ENCODE results near the gene TMEM134.

The TMEM134 gene

DNA sequence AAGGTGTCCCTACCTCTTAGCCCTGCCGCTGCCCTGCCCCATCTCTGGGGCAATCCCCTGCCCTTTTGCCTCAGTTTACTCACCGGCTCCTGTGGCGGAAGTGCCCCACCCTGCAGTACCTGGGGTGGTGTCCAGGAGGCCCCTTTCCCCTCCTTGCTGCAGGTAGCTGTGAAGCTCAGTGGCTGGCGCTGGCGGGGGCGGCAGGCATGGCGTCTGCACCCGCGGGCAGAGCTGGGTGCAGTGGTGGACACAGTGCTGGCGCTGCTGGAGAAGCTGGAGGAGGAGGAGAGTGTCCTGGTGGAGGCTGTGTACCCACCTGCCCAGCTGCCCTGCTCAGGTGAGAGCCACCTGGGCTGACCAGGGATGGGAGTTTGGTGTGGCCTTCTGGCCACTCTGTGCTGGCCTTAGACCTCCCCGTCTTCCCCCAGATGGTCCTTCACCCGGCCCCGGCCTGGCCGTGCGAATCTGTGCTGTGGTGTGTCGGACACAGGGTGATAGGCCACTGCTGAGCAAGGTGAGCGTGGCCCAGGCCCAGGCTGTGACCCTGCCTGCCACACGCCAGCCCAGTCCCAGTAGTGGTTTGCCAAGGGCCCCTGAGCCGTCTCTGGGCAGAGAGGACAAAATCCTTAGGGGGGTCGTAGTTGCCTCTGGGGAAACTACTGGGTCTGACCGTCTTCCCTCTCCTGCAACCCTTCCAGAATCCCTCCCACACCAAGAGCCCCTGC lies 49.6 kb downstream of the TMEM134 start:
- DNase-seq, result no peak

DNA sequence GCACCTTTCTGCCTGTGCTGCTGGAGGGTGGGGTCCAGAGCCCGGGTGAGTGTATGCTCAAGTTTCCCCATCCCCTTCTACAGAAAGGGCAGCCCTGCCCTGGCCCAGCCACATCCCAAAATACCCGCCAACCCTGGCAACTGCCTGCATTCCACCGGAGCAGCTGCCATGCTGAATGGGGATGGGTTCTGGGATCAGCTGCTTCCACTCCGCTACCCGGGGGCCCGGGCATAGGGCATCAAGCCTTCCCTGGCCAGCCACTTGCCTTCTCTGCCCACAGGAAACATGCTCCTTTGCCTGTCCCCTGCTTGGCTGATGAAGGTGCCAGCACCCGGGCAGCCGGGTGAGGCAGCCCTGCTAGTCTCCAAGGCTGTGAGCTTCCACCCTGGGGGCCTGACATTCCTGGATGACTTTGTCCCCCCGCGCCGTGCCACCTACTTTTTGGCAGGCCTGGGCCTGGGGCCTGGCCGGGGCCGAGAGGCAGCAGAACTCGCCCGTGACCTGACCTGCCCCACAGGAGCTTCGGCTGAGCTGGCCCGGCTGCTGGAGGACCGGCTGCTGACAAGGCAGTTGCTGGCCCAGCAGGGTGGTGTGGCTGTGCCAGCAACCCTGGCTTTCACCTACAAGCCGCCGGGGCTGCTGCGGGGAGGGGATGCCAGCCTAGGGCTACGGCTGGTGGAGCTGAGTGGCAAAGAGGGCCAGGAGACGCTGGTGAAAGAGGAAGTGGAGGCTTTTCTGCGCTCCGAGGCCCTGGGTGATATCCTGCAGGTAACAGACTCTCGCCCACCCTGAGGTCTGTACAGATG lies 50.4 kb downstream of the TMEM134 start:
- no peak for DNase-seq

DNA sequence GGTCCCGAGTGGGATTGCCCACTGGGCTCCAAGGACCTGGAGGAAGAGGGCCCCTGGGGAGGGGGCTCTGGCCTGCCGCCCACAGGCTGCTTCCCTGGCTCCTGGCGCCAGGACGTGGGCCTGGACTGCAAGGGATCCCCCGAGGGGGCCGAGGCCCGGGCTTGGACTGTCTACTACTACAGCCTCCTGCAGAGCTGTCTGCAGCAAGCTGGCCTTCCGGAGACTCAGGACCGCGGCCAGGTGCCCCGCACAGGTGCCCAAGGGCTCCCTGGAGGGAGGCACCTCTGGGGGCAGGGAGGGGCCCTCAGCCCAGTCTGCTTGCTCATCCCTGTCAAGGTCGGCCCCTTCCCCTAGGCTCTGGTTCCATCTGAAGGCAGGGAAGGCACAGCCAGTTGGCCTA lies 51.6 kb downstream of the TMEM134 start:
- no peak for DNase-seq

DNA sequence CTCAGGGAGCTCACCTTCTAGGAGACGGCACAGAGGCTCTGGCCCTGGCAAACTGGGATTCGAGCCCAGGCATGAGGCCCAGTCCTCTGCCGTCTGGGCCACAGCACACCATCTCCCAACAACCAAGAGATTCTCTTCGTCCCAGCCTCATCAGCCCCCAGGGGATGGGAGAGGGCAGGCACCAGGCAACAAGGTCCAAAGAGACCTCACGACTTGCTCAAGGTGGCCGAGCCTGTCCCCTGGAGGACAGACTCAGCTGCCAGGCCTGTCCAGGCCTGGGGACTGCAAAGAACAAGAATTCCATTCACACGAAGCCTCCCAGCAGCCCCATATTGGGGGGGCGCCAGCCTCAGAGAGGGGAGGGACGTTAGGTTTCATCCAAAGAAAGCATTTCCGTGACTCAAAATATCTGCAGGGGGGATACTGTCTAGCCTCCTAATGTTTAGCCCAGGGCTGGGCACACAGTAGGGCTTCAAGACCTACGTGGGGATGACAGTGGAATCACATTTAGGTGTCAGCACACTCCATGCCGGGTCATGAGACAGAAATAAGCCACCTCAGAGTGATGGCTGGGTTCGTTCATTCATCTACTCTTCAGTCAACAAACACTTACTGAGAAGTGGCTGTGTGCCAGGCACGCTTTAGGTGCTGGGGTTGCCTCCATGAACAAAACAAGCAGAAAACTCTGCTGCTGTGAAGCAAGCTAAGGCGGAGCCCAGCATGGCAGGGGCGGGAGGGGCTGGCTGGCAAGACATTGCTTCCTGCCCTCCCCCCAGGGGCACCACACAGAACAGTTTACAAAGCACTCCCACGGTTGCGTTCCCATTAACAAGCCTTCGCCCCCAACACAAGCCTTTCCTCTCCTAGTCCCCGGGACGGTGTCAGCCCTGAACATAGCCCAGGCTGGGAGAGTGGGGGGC lies 52.4 kb downstream of the TMEM134 start:
- peak; percentile 91 for DNase-seq

DNA sequence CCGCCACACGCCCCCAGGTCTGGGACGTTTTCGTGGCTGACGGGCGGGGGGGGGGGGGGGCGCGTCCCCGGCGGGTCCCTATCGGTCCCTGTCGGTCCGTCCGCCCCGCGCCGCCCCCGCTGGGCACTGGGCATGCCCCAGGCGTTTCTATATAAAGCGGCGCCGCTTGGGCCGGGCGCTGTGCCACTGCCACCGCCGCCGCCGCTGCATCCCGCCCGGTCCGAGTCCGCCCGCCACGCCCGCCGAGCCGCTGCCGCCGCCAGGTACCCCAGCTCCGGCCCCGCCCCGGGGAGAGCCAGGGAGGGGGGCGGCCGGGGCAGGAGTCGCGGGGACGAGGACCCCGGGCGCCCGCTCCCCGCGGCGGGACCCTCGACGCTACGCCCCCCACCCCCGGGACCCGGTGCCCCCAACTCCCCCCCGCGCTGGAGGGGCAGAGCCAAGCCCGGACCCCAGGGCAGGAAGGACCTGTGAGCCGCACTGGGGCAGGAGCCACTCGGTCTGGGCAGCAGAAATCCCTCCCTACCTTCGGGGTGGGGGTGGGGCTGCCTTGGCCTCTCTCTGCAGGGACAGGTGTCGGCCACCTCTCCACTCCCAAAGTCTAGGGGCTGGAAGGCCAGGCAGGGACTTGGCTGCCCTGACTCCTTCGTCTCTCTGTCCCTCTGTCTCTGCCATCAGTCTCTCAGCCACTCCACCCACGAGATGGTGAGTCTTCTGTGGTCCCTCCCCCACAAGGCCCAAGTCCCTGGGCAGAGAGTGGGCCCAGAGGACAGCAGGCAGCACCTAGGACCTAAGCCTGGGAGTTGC lies 53.3 kb downstream of the TMEM134 start, which contains the start of gene CARNS1:
CARNS1 (plus strand) TSS at position 178 of the 804 bp plus-strand sequence; CDS start at position 700, 522 bp downstream.
- no peak for DNase-seq

DNA sequence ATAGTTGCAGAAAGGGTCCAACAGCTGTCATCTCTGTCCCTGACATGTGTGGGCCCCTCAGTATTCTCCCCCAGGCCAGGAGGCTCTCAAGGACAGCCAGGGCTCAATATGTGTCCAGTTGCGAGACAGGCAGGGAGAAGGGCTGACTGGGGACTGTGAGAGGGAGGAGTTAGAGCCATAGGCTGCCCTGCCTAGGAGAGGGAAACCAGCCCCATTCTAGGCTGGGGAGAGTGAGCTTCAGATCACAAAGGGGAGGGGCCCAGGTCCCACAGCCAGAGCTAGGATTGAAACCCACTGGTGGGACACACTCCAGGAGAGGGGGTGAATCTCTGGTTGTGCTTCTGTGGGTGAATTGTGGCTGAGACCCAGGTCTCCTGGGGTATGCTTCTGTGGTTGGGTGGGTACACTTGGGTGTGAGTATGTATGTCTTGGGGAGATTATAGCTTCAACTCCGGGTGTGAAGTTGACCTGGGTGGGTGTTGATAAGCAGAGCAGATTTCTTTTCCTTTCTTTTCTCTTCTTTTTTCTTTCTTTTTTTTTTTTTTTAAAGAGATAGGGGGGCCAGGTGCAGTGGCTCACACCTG lies 55.7 kb downstream of the TMEM134 start:
- DNase-seq, result no peak

DNA sequence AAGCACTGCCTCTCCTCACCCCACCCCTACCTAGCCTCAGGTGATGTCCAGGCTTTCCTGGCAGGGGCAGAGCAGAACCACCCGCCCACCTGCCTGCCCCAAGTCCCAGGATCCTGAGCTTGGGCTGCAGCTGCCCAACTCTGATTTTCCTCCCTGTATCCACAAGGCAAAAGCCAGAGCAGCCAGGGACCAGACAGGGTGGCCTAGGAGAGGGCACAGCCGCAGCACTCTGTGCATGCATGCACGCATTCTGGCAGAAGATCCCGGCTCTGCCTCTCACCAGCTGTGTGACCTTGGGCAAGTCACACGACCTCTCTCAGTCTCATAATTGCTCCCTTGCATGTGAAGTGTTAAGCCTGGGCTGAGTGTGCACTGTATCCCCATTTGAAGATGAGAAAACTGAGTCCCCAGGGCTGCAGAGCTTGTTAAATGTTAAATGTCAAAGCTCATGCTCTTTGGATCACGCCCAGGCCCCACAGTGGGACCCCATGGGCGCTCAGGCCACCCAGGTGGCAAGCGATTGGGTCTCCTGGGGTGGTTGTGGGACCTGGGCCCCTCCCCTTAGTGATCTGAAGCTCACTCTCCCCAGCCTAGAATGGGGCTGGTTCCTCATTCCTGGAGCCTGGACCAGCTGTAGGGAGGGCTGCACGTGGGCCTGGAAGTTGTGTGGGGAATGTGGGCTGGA lies 56.4 kb downstream of the TMEM134 start:
- DNase-seq, result no peak

DNA sequence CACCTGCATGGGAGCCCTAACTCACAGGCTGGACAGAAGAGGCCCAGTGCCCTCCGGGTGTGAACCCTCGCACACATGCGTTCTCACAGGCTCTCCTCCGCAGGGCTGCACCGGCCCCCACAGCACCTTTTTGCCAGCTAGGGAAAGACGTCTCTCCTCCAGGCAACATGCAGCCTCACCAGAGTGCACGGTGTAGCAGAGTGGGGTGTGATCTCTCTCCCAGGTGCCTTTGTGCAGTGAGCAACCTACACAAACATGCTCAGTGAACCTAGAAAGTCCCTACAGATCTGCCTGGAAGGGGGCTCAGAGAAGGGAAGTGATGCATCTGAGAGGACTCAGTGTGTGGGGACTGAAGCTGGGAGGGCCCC lies 57.3 kb downstream of the TMEM134 start:
- DNase-seq, result no peak

Measured in NCI-H774 (cell line).